ENCODE measurements around the gene ARL14EPL. TPM values are rescaled to one million over a fixed set of nuclear protein-coding genes. Genes with fewer than 3 reads are reported as not detected.

The ARL14EPL gene
- total RNA-seq, 2 experiments from 2014 or later, result not detected

GRCh38 chr5:116058346-116058936 is 26.2 kb downstream of the ARL14EPL start:
- Mint-ChIP-seq H3K4me1 (no peaks in the 10 kb centered on the region), H3K9me3 (ENCODE audit: low read depth) (peaks cover 2% of the 10 kb centered on the region), H3K27me3 (peaks cover 17% of the 10 kb centered on the region), H3K4me3 (no peak overlapping the region), H3K36me3 (ENCODE audit: low read depth) (no peaks in the 10 kb centered on the region), H3K27ac (no peak overlapping the region)
- ChIA-PET CTCF (interaction anchor here (1.0 kb wide), 1 partner anchor 12 kb away, joined by 4 read pairs; no protein-coding TSS in a partner anchor), POLR2A (no interaction called here)
- DNase-seq (no peak), ATAC-seq (no peak)
- intact Hi-C loops (cut with DNase I, micrococcal nuclease), result no loop called here

GRCh38 chr5:116062352-116062751 is 30.1 kb downstream of the ARL14EPL start:
- no peak overlapping the region for H3K27ac Mint-ChIP-seq
- intact Hi-C loops (cut with DNase I, micrococcal nuclease), result no loop called here
- POLR2A ChIA-PET, result no interaction called here

GRCh38 chr5:116063950-116064349 is 31.7 kb downstream of the ARL14EPL start:
- H3K36me3 Mint-ChIP-seq (ENCODE audit: low read depth), result no peaks in the 10 kb centered on the region
- no peak for DNase-seq
- no peaks in the 10 kb centered on the region for H3K9me3 Mint-ChIP-seq (ENCODE audit: low read depth)
- ATAC-seq, result no peak
- CTCF ChIA-PET, result no interaction called here
- H3K4me3 Mint-ChIP-seq, result no peak overlapping the region
- no peak overlapping the region for H3K27ac Mint-ChIP-seq
- intact Hi-C loops (cut with DNase I, micrococcal nuclease), result no loop called here
- POLR2A ChIA-PET, result no interaction called here
- H3K4me1 Mint-ChIP-seq, result no peaks in the 10 kb centered on the region
- H3K27me3 Mint-ChIP-seq, result peaks cover 24% of the 10 kb centered on the region

More at GRCh38 chr5:116062352-116062751, 30.1 kb downstream of the ARL14EPL start:
- ATAC-seq, result no peak
- peaks cover 28% of the 10 kb centered on the region for H3K27me3 Mint-ChIP-seq
- CTCF ChIA-PET, result no interaction called here
- no peak overlapping the region for H3K4me3 Mint-ChIP-seq
- DNase-seq, result no peak
- no peaks in the 10 kb centered on the region for H3K9me3 Mint-ChIP-seq (ENCODE audit: low read depth)
- H3K4me1 Mint-ChIP-seq, result no peaks in the 10 kb centered on the region
- H3K36me3 Mint-ChIP-seq (ENCODE audit: low read depth), result no peaks in the 10 kb centered on the region

GRCh38 chr5:116068028-116068632 is 35.9 kb downstream of the ARL14EPL start:
- ChIA-PET POLR2A (no interaction called here), CTCF (interaction anchor here (0.6 to 2.2 kb wide), 9 partner anchors 8 to 461 kb away, joined by 3 to 12 read pairs (median 4); no protein-coding TSS in a partner anchor)
- H3K27ac Mint-ChIP-seq, result no peak overlapping the region
- DNase-seq (no peak), ATAC-seq (peak; percentile 44)
- no peaks in the 10 kb centered on the region for H3K4me1 Mint-ChIP-seq
- no peak overlapping the region for H3K4me3 Mint-ChIP-seq
- peaks cover 25% of the 10 kb centered on the region for H3K27me3 Mint-ChIP-seq
- no peaks in the 10 kb centered on the region for H3K9me3 Mint-ChIP-seq (ENCODE audit: low read depth)
- no peaks in the 10 kb centered on the region for H3K36me3 Mint-ChIP-seq (ENCODE audit: low read depth)
- intact Hi-C loops (cut with DNase I, micrococcal nuclease), result loop anchor here (1.0 to 5.0 kb wide), 5 partner anchors 226 to 761 kb away; partner anchors contain the start of genes AP3S1 (in 1 of the 2) and ATG12 (in 1 of the 2)

- Mint-ChIP-seq H3K4me3 (no peak overlapping the region), H3K27me3 (peaks cover 29% of the 10 kb centered on the region), H3K9me3 (ENCODE audit: low read depth) (no peaks in the 10 kb centered on the region), H3K27ac (no peak overlapping the region), H3K4me1 (peaks cover 12% of the 10 kb centered on the region), H3K36me3 (ENCODE audit: low read depth) (peaks cover under 1% of the 10 kb centered on the region)
- ChIA-PET CTCF (no interaction called here), POLR2A (no interaction called here)
- no peak for ATAC-seq
- intact Hi-C loops (cut with DNase I, micrococcal nuclease), result loop anchor here in 1 of 2 experiments (10.0 kb wide), 1 partner anchor 606 kb away; no protein-coding TSS in a partner anchor
- DNase-seq, result no peak
Observed at GRCh38 chr5:116071211-116071610, 38.9 kb downstream of the ARL14EPL start.

GRCh38 chr5:116075191-116075831 is 43.0 kb downstream of the ARL14EPL start:
- Mint-ChIP-seq H3K36me3 (ENCODE audit: low read depth) (peaks cover 9% of the 10 kb centered on the region), H3K4me3 (no peak overlapping the region), H3K4me1 (peaks cover 23% of the 10 kb centered on the region), H3K27ac (peak overlapping the region; percentile 27), H3K9me3 (ENCODE audit: low read depth) (no peaks in the 10 kb centered on the region), H3K27me3 (peaks cover 22% of the 10 kb centered on the region)
- ChIA-PET CTCF (no interaction called here), POLR2A (no interaction called here)
- intact Hi-C loops (cut with DNase I, micrococcal nuclease), result loop anchor here in 1 of 2 experiments (10.0 kb wide), 1 partner anchor 611 kb away; no protein-coding TSS in a partner anchor
- ATAC-seq (peak; percentile 23), DNase-seq (no peak)

- intact Hi-C loops (cut with DNase I, micrococcal nuclease), result loop anchor here in 1 of 2 experiments (10.0 kb wide), 1 partner anchor 612 kb away; no protein-coding TSS in a partner anchor
- peaks cover 11% of the 10 kb centered on the region for H3K36me3 Mint-ChIP-seq (ENCODE audit: low read depth)
- CTCF ChIA-PET, result interaction anchor here (1.8 kb wide), 1 partner anchor 9 kb away, joined by 12 read pairs; no protein-coding TSS in a partner anchor
- H3K9me3 Mint-ChIP-seq (ENCODE audit: low read depth), result no peaks in the 10 kb centered on the region
- peak overlapping the region; percentile 56 for H3K27ac Mint-ChIP-seq
- peaks cover 26% of the 10 kb centered on the region for H3K4me1 Mint-ChIP-seq
- ATAC-seq (peak; percentile 91), DNase-seq (peak; percentile 26)
- POLR2A ChIA-PET, result no interaction called here
- H3K27me3 Mint-ChIP-seq, result peaks cover 20% of the 10 kb centered on the region
- no peak overlapping the region for H3K4me3 Mint-ChIP-seq
Observed at GRCh38 chr5:116076496-116076895, 44.2 kb downstream of the ARL14EPL start.

- no peak overlapping the region for H3K4me3 Mint-ChIP-seq
- H3K27ac Mint-ChIP-seq, result no peak overlapping the region
- H3K4me1 Mint-ChIP-seq, result peaks cover 36% of the 10 kb centered on the region
- H3K9me3 Mint-ChIP-seq (ENCODE audit: low read depth), result no peaks in the 10 kb centered on the region
- H3K27me3 Mint-ChIP-seq, result peaks cover 15% of the 10 kb centered on the region
- POLR2A ChIA-PET, result no interaction called here
- CTCF ChIA-PET, result interaction anchor here (1.6 kb wide), 1 partner anchor 10 kb away, joined by 4 read pairs; no protein-coding TSS in a partner anchor
- intact Hi-C loops (cut with DNase I, micrococcal nuclease), result loop anchor here in 1 of 2 experiments (10.0 kb wide), 1 partner anchor 613 kb away; no protein-coding TSS in a partner anchor
- DNase-seq, result no peak
- H3K36me3 Mint-ChIP-seq (ENCODE audit: low read depth), result peaks cover 19% of the 10 kb centered on the region
- ATAC-seq, result no peak
Observed at GRCh38 chr5:116078199-116078598, 45.9 kb downstream of the ARL14EPL start.

GRCh38 chr5:116084287-116084691 is 52.0 kb downstream of the ARL14EPL start:
- CTCF ChIA-PET, result interaction anchor here (1.2 kb wide), 1 partner anchor 28 kb away, joined by 3 read pairs; no protein-coding TSS in a partner anchor
- POLR2A ChIA-PET, result interaction anchor here (0.6 kb wide), 2 partner anchors 459 to 1827 kb away, joined by 3 to 4 read pairs; no protein-coding TSS in a partner anchor
- peak; percentile 68 for ATAC-seq

GRCh38 chr5:116084871-116085715 is 52.8 kb downstream of the ARL14EPL start, which contains the start of gene COMMD10:
Gene COMMD10, plus strand, starts transcription at chr5:116085025.
- peak; percentile 87 for ATAC-seq
- Mint-ChIP-seq H3K4me1 (peaks cover 50% of the 10 kb centered on the region), H3K9me3 (ENCODE audit: low read depth) (no peaks in the 10 kb centered on the region), H3K27ac (peak within 1 kb of the TSS; percentile 94), H3K27me3 (no peaks in the 10 kb centered on the region), H3K4me3 (peak within 1 kb of the TSS; percentile 88), H3K36me3 (ENCODE audit: low read depth) (peaks cover 29% of the 10 kb centered on the region)
- ChIA-PET CTCF (interaction anchor here (0.5 to 1.2 kb wide), 4 partner anchors 10 to 51 kb away, joined by 3 to 4 read pairs (median 4); no protein-coding TSS in a partner anchor), POLR2A (interaction anchor here (0.6 kb wide), 1 partner anchor 460 kb away, joined by 4 read pairs; no protein-coding TSS in a partner anchor)
- DNase-seq, result peak; percentile 86
- intact Hi-C loops (cut with DNase I, micrococcal nuclease), result loop anchor here (1.0 to 10.0 kb wide), 6 partner anchors 244 to 790 kb away; partner anchors contain the start of genes AP3S1 (in 2 of the 2), ATG12 (in 2 of the 2), CCDC112 (in 2 of the 2) and FEM1C (in 1 of the 2)

More at GRCh38 chr5:116084287-116084691, 52.0 kb downstream of the ARL14EPL start:
- peaks cover 47% of the 10 kb centered on the region for H3K4me1 Mint-ChIP-seq
- no peaks in the 10 kb centered on the region for H3K9me3 Mint-ChIP-seq (ENCODE audit: low read depth)
- peak; percentile 61 for DNase-seq
- peak overlapping the region; percentile 88 for H3K4me3 Mint-ChIP-seq
- peaks cover 31% of the 10 kb centered on the region for H3K36me3 Mint-ChIP-seq (ENCODE audit: low read depth)
- H3K27me3 Mint-ChIP-seq, result no peaks in the 10 kb centered on the region
- intact Hi-C loops (cut with DNase I, micrococcal nuclease), result loop anchor here (1.0 to 10.0 kb wide), 3 partner anchors 243 to 789 kb away; partner anchors contain the start of genes AP3S1 (in 1 of the 2), ATG12 (in 1 of the 2), CCDC112 (in 1 of the 2) and FEM1C (in 1 of the 2)
- H3K27ac Mint-ChIP-seq, result peak overlapping the region; percentile 88

Measured in activated CD4-positive, alpha-beta T cell treated with anti-CD3 and anti-CD28 coated beads for 36 hours (primary cell).